HG03571 (cell line): ENCODE results near the gene EML6.

Source experiments
- ATAC-seq: cut with Tn5 transposase; IDR thresholded peaks from one replicate; pipeline ENCODE4 v1.9.1; 2021; ENCODE audit not compliant: unreplicated experiment

The EML6 gene

GRCh38 chr2:54958717-54959371 is 235.4 kb downstream of the EML6 start:
- ATAC-seq = no peak

- no peak for ATAC-seq
These were observed 236.7 kb downstream of the EML6 start for GRCh38 chr2:54960164-54960563.

- ATAC-seq = no peak
These were observed 239.0 kb downstream of the EML6 start for GRCh38 chr2:54962511-54962910.

GRCh38 chr2:54962935-54963440 is 239.5 kb downstream of the EML6 start:
- ATAC-seq = no peak

GRCh38 chr2:54963476-54963875 is 240.0 kb downstream of the EML6 start:
- no peak for ATAC-seq

- no peak for ATAC-seq
These were observed 240.8 kb downstream of the EML6 start for GRCh38 chr2:54964271-54964670.

GRCh38 chr2:54964816-54965215 is 241.4 kb downstream of the EML6 start:
- no peak for ATAC-seq

- ATAC-seq = no peak
These were observed 242.0 kb downstream of the EML6 start for GRCh38 chr2:54965425-54965824.

- no peak for ATAC-seq
These were observed 242.8 kb downstream of the EML6 start for GRCh38 chr2:54966165-54966832.

- no peak for ATAC-seq
These were observed 243.4 kb downstream of the EML6 start for GRCh38 chr2:54966837-54967236.

- ATAC-seq = no peak
These were observed 243.8 kb downstream of the EML6 start for GRCh38 chr2:54967269-54967668.

GRCh38 chr2:54967759-54968365 is 244.4 kb downstream of the EML6 start:
- no peak for ATAC-seq

- ATAC-seq = no peak
These were observed 245.2 kb downstream of the EML6 start for GRCh38 chr2:54968561-54969218.

GRCh38 chr2:54969295-54969939 is 246.0 kb downstream of the EML6 start:
- no peak for ATAC-seq

- ATAC-seq = no peak
These were observed 246.5 kb downstream of the EML6 start for GRCh38 chr2:54969940-54970338.

- no peak for ATAC-seq
These were observed 251.7 kb downstream of the EML6 start for GRCh38 chr2:54975175-54975574.

- ATAC-seq = no peak
These were observed 252.4 kb downstream of the EML6 start for GRCh38 chr2:54975598-54976492.

- peak; percentile 76 for ATAC-seq
These were observed 253.7 kb downstream of the EML6 start for GRCh38 chr2:54977149-54977548.

GRCh38 chr2:54979321-54980044 is 256.0 kb downstream of the EML6 start:
- ATAC-seq = no peak
